Fibroblast of villous mesenchyme (primary cell): ENCODE data around the gene MAGI2. TPM values are rescaled to one million over a fixed set of nuclear protein-coding genes. Genes with fewer than 3 reads are reported as not detected.

Source experiments
- DNase-seq: peaks from one replicate; pipeline ENCODE4 v3.0.0-alpha.2; 2010; ENCODE audit warnings: low read depth
- H3K4me3 ChIP-seq: 2 replicates; pipeline ENCODE4 v1.5.1; 2011; ENCODE audit warnings: low read depth, mild to moderate bottlenecking, low read length
- total RNA-seq: library from RNA; depleted of rRNA; stranded (reverse); fragments of >200 nt; gene quantifications from 2 replicates; pipeline ENCODE4 v1.2.3, GENCODE V29; 2012
- TF ChIP-seq, protein P1 (sequence below): IDR thresholded peaks from 2 replicates; pipeline ENCODE4 v1.5.1; 2012; ENCODE audit warnings: low read depth, mild to moderate bottlenecking, low read length; ENCODE audit not compliant: insufficient read depth

Gene MAGI2
- total RNA-seq, 1 donor, result 24.6 TPM

DNA sequence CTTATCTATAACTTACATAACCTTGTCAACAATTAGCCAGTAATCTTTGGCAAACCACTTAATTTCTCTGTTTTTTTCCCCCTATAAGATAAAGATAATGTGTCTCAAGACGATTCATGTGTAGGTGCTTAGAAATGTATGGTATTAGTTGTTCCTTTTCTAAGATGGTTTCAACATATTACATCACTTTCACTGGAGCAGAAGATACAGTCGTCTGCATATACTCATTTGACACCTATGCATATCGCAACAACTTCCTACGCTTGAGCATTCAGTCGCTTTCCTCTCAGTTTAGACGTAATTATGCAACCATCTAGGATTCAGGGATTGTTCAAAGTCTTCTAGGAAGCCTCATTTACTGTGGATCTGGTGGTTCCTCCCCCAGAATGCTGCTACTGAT, 1258.2 kb downstream of the MAGI2 start:
- TF ChIP-seq, protein P1, sequence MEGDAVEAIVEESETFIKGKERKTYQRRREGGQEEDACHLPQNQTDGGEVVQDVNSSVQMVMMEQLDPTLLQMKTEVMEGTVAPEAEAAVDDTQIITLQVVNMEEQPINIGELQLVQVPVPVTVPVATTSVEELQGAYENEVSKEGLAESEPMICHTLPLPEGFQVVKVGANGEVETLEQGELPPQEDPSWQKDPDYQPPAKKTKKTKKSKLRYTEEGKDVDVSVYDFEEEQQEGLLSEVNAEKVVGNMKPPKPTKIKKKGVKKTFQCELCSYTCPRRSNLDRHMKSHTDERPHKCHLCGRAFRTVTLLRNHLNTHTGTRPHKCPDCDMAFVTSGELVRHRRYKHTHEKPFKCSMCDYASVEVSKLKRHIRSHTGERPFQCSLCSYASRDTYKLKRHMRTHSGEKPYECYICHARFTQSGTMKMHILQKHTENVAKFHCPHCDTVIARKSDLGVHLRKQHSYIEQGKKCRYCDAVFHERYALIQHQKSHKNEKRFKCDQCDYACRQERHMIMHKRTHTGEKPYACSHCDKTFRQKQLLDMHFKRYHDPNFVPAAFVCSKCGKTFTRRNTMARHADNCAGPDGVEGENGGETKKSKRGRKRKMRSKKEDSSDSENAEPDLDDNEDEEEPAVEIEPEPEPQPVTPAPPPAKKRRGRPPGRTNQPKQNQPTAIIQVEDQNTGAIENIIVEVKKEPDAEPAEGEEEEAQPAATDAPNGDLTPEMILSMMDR, result no peak
- DNase-seq, result peak; percentile 68
- no peak overlapping the region for H3K4me3 ChIP-seq

DNA sequence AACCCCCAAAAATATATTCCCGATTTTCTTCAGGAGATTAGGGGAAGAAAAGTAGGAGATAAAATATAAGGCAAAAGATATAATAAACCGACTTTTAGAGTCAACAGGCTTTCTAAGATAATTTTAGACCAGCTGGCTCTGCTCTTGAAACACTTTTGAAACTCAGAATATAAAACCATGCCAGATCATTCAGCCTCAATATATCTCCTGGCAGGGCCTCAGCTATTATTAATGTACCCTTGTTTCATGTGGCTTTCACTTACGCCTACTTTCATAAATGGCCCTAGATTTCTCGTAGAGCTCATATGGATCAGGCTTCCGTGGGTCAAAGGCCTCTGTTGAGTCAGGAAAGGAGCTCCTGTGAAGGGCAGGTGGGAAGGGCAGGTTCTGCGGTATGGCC, 1258.9 kb downstream of the MAGI2 start:
- TF ChIP-seq, protein P1, result no peak
- H3K4me3 ChIP-seq, result no peak overlapping the region
- no peak for DNase-seq

DNA sequence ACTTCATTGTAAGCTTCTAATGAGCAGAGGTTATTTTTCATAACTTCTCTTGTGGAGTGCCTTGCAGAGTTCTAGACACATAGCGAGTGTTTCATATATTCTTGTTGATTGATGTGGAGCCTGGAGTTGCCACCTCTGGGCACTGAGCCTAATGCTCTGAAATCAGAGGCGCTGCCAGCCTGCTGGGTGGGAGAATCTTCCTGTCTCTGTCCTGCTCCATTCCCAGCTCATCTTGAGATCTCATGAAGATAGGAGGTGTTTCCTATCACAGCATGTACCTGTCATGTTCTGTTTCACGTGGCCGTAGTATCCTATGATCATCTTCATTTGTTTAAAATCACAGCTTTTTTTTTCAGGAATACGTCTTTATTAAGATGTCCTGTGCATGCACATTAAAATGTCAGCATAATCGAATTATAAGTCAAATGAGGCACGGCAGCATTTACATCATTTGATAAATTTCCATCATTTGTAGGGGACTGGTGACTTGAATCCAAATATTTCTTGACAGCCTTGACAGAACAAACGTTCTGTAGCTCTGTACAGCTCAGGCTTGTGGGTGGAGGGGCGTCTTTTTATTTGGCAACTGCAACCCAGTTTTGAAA, 1261.9 kb downstream of the MAGI2 start:
- DNase-seq, result no peak
- TF ChIP-seq, protein P1, result no peak
- no peak overlapping the region for H3K4me3 ChIP-seq

DNA sequence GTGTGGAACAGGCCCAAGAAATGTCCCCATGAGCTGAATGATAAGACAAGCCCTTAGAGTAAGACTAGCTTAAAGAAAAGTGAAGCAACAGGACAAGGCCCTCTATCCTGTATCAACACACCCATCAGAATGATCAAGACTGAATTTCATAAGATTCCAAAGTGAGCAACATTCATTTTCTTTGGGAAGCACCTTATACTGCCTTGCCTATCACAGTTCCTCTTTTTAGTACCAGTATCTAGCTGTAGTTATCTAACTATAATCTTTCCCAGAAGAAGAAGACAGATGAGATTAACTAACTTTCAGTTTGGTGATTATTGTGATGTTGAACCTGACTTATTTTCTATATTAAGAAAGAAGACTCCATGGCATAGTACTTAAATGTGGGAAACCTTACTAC, 1263.7 kb downstream of the MAGI2 start:
- TF ChIP-seq, protein P1, result no peak
- DNase-seq, result no peak
- no peak overlapping the region for H3K4me3 ChIP-seq

DNA sequence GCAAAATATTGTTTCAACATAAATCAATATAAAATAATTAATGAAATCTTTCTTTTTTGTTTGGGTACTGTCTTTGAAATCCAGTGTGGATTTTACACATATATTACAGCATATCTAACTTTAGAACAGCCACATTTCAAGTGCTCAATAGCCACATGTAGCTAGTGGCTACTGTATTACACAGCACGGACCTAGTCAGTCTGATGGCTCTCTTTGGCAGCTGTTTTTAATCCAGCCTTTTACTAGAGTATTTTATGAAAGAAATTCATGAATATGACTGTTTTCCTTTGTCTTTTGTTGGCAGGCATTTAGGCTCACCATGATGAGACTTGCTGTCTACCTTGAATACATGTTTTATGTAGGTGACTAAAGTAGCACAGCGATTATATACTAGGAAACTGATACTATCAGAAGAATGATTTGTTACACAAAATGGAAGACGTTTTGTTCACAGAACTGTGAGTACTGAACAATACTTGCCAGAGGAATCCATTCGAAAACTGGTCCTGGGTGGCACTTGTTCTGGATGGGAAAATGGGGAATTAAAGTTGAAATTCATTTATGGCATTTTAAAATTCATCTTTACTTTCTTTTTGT, 1268.2 kb downstream of the MAGI2 start:
- H3K4me3 ChIP-seq, result no peak overlapping the region
- TF ChIP-seq, protein P1, result no peak
- DNase-seq, result no peak

DNA sequence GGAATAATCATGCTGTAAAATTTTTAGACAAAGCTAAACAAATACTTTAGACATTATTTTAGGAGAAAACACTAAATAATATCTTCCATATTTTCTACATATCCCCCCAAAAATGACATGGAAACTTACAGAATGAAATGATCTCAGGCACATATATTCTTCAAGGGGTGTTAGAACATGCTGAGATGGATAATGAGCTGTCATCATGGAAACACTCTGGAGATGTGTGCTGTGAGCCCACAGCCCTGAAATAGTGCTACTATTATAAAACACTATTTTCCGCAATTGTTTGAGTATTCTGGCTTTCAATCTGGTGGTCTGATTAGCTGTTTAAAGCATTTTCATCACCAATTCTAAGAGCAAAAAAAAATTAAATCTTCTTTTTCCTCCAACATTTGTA, 1269.2 kb downstream of the MAGI2 start:
- H3K4me3 ChIP-seq, result no peak overlapping the region
- TF ChIP-seq, protein P1, result no peak
- no peak for DNase-seq
